Measurements from ENCODE around the gene TMEM131. TPM values are rescaled to one million over a fixed set of nuclear protein-coding genes. Genes with fewer than 3 reads are reported as not detected.

TMEM131 gene
- total RNA-seq, 4 donors from 2014 or later: 78.4 to 86.4 (median 80.5) TPM

DNA sequence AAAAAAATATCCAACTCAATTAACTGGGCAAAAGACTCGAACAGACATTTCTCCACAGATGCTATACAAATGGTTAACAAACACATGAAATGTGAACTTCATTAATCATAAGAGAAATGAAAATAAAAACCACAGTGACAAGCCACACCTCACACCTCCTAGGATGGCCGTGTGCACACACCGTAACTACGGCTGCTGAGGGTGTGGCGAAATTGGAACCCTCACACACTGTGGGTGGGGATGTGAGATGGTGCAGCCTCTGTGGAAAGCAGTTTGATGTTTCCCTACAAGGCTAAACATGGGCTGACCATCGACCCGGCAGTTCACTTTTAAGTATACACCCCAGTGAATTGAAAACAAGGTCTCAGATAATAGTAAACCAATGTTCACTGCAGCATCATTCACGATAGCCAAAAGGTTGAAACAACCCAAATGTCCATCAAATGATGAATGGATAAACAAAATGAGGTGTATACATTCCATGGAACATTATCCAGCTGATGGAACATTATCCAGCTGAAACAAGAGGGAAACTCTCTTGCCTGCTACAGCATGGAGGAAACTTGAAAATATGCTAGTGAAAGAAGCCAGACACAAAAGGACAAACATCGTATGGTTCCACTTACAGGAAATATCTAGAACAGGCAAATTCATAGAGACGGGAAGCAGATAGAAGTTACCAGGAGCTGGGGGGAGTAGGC lies 250.1 kb downstream of the TMEM131 start:
- Histone ChIP-seq H3K27ac (peak overlapping the region in 2 of 4 donors; percentile 3 to 5), H3K27me3 (no peaks in the 10 kb centered on the region), H3K9me3 (no peaks in the 10 kb centered on the region), H3K36me3 (peaks cover 0 to 3% (median 0%) of the 10 kb centered on the region in 4 donors), H3K4me3 (no peak overlapping the region), H3K4me1 (peaks cover 0 to 20% (median 7%) of the 10 kb centered on the region in 4 donors)
- intact Hi-C loops (cut with DNase I; ENCODE audit: low total_unique reads) (no loop called here), in situ Hi-C loops (cut with MboI; ENCODE audit: low pct_ligation_motif_present in 1 of 4, low pct_unique_long_range_greater_than_20kb in 1 of 4, low sequenced_read_pairs in 3 of 4) (no loop called here)
- DNase-seq: no peak
- TF ChIP-seq, protein P1, sequence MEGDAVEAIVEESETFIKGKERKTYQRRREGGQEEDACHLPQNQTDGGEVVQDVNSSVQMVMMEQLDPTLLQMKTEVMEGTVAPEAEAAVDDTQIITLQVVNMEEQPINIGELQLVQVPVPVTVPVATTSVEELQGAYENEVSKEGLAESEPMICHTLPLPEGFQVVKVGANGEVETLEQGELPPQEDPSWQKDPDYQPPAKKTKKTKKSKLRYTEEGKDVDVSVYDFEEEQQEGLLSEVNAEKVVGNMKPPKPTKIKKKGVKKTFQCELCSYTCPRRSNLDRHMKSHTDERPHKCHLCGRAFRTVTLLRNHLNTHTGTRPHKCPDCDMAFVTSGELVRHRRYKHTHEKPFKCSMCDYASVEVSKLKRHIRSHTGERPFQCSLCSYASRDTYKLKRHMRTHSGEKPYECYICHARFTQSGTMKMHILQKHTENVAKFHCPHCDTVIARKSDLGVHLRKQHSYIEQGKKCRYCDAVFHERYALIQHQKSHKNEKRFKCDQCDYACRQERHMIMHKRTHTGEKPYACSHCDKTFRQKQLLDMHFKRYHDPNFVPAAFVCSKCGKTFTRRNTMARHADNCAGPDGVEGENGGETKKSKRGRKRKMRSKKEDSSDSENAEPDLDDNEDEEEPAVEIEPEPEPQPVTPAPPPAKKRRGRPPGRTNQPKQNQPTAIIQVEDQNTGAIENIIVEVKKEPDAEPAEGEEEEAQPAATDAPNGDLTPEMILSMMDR (IDR thresholded peaks at IDR 0.05): no peak
- TF ChIP-seq POLR2AphosphoS5 (IDR thresholded peaks at IDR 0.05): peak in 2 of 3 donors; percentile 48 to 54
- 31 to 34% methylated on average over 8 to 10 of the region's 10 CpGs for WGBS, 2 donors (ENCODE audit: low coverage in 1 of 2)

DNA sequence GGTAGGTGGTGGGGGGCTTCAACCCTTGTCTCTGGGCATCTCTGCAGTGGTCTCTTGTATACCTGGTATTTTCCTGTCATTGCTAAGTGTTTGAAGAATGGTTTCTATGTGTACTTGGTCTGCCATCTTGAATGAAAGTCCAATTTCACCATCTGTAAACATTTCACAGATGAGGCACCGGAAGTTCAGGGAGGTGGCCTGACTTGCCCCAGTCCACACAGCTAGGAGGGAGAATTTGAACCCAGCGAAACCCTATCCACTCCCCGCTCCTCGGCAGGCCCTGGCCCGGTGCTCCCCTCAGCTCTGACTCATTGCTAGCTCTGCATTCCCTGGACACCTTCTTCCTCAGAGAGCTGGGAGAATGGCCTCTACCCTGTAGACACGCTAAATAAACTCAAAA lies 251.8 kb downstream of the TMEM131 start:
- 96% methylated on average over 6 of the region's 6 CpGs; no CpG with 5 or more reads in 1 of the 2 donors for WGBS, 2 donors (ENCODE audit: low coverage in 1 of 2)
- H3K9me3 ChIP-seq: no peaks in the 10 kb centered on the region
- no peaks in the 10 kb centered on the region for H3K27me3 ChIP-seq
- no peak for DNase-seq
- intact Hi-C loops (cut with DNase I; ENCODE audit: low total_unique reads) (no loop called here), in situ Hi-C loops (cut with MboI; ENCODE audit: low pct_ligation_motif_present in 1 of 4, low pct_unique_long_range_greater_than_20kb in 1 of 4, low sequenced_read_pairs in 3 of 4) (no loop called here)
- peaks cover 0 to 21% (median 7%) of the 10 kb centered on the region in 4 donors for H3K4me1 ChIP-seq
- no peak overlapping the region for H3K27ac ChIP-seq
- no peak for TF ChIP-seq POLR2AphosphoS5 (IDR thresholded peaks at IDR 0.05)
- TF ChIP-seq, protein P1 (IDR thresholded peaks at IDR 0.05): no peak
- TF ChIP-seq EP300 (IDR thresholded peaks at IDR 0.05; ENCODE audit: low read depth): no peak
- no peak for TF ChIP-seq POLR2A (IDR thresholded peaks at IDR 0.05)
- H3K4me3 ChIP-seq: no peak overlapping the region
- H3K36me3 ChIP-seq: no peaks in the 10 kb centered on the region

DNA sequence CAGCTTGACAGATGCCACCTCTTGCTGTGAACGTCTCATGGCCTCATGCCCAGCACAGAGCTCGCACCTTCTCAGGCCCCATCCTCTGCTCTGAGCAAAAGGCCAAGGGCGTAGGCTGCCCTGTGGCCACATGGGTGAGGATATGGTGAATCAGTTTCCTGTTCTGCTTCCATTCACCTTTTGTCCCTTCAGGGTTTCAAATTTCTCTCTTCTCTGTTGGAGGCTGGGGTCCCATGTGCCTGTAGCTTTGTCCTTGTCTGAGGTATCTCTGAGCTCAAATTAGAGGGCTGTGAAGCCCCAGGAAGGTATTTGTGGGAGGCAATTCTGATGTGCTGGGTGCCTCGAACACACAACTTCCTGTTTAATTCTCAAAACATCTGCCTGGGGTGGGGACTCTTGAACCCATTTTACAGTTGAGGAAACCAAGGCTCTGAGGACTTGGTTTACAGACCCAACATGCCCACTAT lies 253.3 kb downstream of the TMEM131 start:
- TF ChIP-seq EP300 (IDR thresholded peaks at IDR 0.05; ENCODE audit: low read depth) (no peak), POLR2AphosphoS5 (IDR thresholded peaks at IDR 0.05) (no peak), POLR2A (IDR thresholded peaks at IDR 0.05) (no peak)
- TF ChIP-seq, protein P1 (IDR thresholded peaks at IDR 0.05): no peak
- intact Hi-C loops (cut with DNase I; ENCODE audit: low total_unique reads): no loop called here
- no peak for DNase-seq
- Histone ChIP-seq H3K4me1 (peaks cover 0 to 21% (median 7%) of the 10 kb centered on the region in 4 donors), H3K36me3 (no peaks in the 10 kb centered on the region), H3K4me3 (no peak overlapping the region), H3K27me3 (no peaks in the 10 kb centered on the region), H3K9me3 (no peaks in the 10 kb centered on the region), H3K27ac (no peak overlapping the region)
- in situ Hi-C loops (cut with MboI; ENCODE audit: low pct_ligation_motif_present in 1 of 4, low pct_unique_long_range_greater_than_20kb in 1 of 4, low sequenced_read_pairs in 3 of 4): no loop called here
- 52 to 73% methylated on average over 3 to 4 of the region's 4 CpGs for WGBS, 2 donors (ENCODE audit: low coverage in 1 of 2)

DNA sequence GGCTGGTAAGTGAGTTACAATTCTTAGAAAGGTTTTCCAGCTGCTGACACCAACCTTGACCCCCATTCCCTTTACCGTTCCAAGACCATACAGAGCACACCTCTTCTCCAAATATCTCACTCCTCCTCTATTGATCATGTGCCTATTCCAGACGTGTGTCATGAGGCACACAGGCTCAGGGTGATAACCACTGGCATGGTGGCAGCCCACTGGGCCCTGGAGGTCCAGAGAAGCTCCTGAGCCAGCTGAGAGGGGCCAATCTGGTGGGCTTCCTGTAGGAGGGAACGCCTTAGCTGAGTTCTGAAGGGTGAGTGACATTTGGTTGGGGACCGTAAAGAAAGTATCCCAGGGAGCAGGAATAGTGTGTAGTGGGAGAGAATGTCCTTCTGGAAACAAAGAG lies 254.1 kb downstream of the TMEM131 start:
- H3K27ac ChIP-seq: no peak overlapping the region
- intact Hi-C loops (cut with DNase I; ENCODE audit: low total_unique reads) (no loop called here), in situ Hi-C loops (cut with MboI; ENCODE audit: low pct_ligation_motif_present in 1 of 4, low pct_unique_long_range_greater_than_20kb in 1 of 4, low sequenced_read_pairs in 3 of 4) (no loop called here)
- no peaks in the 10 kb centered on the region for H3K27me3 ChIP-seq
- H3K9me3 ChIP-seq: no peaks in the 10 kb centered on the region
- no peak overlapping the region for H3K4me3 ChIP-seq
- H3K4me1 ChIP-seq: peaks cover 0 to 17% (median 7%) of the 10 kb centered on the region in 4 donors
- 73 to 83% methylated on average over 3 to 4 of the region's 4 CpGs for WGBS, 2 donors (ENCODE audit: low coverage in 1 of 2)
- DNase-seq: no peak
- no peak for TF ChIP-seq POLR2AphosphoS5 (IDR thresholded peaks at IDR 0.05)
- TF ChIP-seq, protein P1 (IDR thresholded peaks at IDR 0.05): no peak
- TF ChIP-seq POLR2A (IDR thresholded peaks at IDR 0.05): no peak
- no peak for TF ChIP-seq EP300 (IDR thresholded peaks at IDR 0.05; ENCODE audit: low read depth)
- no peaks in the 10 kb centered on the region for H3K36me3 ChIP-seq

Data from transverse colon (tissue), 4 donors.